Measurements from ENCODE around the gene MAPK7.
A peak's percentile ranks its signal among the peaks of the same experiment; 100 is the strongest.

MAPK7 gene

GRCh38 chr17:19378416-19379360 lies at the start of gene MAPK7:
Gene MAPK7 (plus strand): TSS chr17:19378498. CDS start chr17:19378901, 403 bp downstream.
- no peak for DNase-seq (ENCODE audit: low read depth)
- H3K4me3 ChIP-seq (ENCODE audit: low read depth, low read length) = peak within 1 kb of the TSS; percentile 64
- no peak for TF ChIP-seq CTCF (IDR thresholded peaks at IDR 0.05; ENCODE audit: control insufficient read depth, extremely low read depth, insufficient read depth)

- no peak for DNase-seq (ENCODE audit: low read depth)
- no peak overlapping the region for H3K4me3 ChIP-seq (ENCODE audit: low read depth, low read length)
- no peak for TF ChIP-seq CTCF (IDR thresholded peaks at IDR 0.05; ENCODE audit: control insufficient read depth, extremely low read depth, insufficient read depth)
Measured at GRCh38 chr17:19329136-19329535, 49.2 kb upstream of the MAPK7 start.

GRCh38 chr17:19329839-19330238 lies 48.5 kb upstream of the MAPK7 start:
- TF ChIP-seq CTCF (IDR thresholded peaks at IDR 0.05; ENCODE audit: control insufficient read depth, extremely low read depth, insufficient read depth) = no peak
- H3K4me3 ChIP-seq (ENCODE audit: low read depth, low read length) = no peak overlapping the region
- no peak for DNase-seq (ENCODE audit: low read depth)

DNA sequence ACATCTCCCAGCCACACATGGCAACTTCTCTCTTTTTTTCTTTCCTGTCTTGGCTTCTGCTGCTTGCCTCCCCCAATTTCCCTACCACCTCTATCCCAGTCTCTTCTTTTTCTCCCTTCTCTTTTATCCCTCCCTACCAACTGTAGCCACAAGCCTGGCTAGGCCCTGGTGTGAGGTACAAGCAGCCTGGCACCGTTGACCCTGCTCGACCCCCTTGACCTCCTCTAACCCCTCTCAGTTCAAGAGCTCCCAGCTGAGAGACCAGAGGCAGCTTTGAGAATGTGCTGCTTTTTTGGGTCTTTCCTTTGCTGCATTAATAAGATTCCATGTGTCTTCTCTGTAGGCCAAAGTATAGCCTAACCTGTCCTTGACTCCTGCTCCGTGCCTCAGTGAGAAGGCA lies 48.0 kb upstream of the MAPK7 start:
- no peak for TF ChIP-seq CTCF (IDR thresholded peaks at IDR 0.05; ENCODE audit: control insufficient read depth, extremely low read depth, insufficient read depth)
- DNase-seq (ENCODE audit: low read depth) = no peak
- H3K4me3 ChIP-seq (ENCODE audit: low read depth, low read length) = no peak overlapping the region

- DNase-seq (ENCODE audit: low read depth) = no peak
- no peak for TF ChIP-seq CTCF (IDR thresholded peaks at IDR 0.05; ENCODE audit: control insufficient read depth, extremely low read depth, insufficient read depth)
- no peak overlapping the region for H3K4me3 ChIP-seq (ENCODE audit: low read depth, low read length)
Measured at GRCh38 chr17:19331134-19331533, 47.2 kb upstream of the MAPK7 start.

- DNase-seq (ENCODE audit: low read depth) = no peak
- TF ChIP-seq CTCF (IDR thresholded peaks at IDR 0.05; ENCODE audit: control insufficient read depth, extremely low read depth, insufficient read depth) = no peak
- no peak overlapping the region for H3K4me3 ChIP-seq (ENCODE audit: low read depth, low read length)
Measured at GRCh38 chr17:19331543-19332245, 46.6 kb upstream of the MAPK7 start.

Data from LNCaP clone FGC (cell line).